Activated CD4-positive, alpha-beta T cell treated with anti-CD3 and anti-CD28 coated beads, Interleukin-2, Interleukin-6, amounts not matched to agents 100 ng/mL and 50 ng/mL, durations not matched to agents 16 hours and 8 hours (primary cell): ENCODE data around the gene APBB3.

Experiments used
- DNase-seq: peaks from one replicate; pipeline ENCODE4 v3.0.0-alpha.2; 2020

The APBB3 gene

DNA sequence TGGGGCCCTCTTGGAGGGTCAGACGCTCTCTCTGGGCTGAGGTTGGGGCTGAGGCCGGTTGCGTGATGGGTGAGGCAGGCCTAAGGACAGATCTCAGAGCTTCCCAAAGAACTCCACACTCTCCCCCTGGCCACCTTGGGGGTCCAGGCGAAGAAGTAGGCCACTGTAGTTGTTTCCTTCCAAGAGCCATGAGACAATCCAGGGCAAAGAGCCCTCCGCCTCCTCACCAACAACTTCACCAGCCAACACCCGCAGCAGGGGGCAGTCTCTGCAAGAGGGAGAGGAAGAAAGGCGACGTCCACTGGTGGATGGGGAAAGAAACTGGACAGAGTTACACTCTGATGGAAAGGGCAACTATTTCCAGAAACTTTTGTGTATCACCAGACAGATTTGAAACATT lies 10.9 kb upstream of the APBB3 start:
- no peak for DNase-seq

DNA sequence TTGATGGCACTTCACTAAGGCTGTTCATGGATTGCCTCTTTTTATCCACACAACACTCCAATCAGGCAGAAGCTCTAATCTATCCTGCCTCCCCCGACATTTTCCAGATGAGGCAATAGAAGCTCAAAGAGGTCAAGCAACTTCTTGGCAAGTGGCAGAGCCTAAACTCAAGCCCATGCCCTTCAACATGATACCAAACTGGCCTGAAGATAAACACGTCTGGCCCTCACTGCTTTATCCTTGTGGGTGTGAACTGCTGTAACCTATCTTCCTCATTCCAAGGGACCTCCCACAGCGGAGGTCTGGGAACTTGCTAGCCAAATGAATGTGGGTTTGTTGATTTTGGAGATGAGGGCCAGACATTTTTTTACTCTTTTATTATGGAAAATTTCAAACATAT lies 9.8 kb upstream of the APBB3 start:
- DNase-seq: no peak

DNA sequence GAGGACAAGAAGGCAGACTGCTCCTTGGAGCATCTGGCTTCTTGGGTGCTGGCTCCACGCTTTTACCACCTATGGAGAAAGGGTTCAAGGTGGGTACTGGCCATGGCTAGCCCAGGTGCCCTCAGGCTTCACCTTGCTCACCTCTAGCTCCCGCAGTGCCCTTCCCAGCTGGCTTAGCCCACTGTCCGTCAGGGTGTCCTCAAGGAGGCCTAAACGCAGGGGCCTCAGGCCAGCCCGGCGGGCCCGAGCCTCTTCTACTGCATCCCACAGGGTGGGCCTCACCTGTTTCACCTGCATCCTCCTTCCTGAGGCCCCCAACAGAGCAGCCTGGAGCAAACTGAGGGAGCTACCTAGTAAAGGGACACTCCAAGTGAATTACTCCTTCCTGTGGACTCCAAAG lies 9.3 kb upstream of the APBB3 start:
- DNase-seq: no peak

DNA sequence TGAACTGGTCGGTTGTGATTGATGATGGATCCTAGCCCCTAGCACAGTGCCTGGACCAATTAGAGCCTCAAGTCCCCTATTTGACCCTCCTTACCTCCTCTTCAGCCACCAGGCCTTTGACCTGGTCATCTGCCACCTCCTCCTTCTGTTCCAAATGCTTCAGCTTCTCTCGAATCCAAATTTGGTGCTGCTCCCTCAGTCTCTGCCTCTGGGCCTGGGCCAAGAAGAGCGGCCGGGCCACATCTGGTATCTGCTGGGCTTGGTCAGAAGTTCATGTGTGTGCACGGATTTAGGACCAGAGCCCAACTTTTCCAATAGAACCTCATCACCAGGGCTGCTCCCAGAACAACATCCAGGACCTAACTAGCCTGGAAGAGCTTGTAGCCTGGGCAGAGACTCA lies 6.7 kb upstream of the APBB3 start:
- DNase-seq: no peak

DNA sequence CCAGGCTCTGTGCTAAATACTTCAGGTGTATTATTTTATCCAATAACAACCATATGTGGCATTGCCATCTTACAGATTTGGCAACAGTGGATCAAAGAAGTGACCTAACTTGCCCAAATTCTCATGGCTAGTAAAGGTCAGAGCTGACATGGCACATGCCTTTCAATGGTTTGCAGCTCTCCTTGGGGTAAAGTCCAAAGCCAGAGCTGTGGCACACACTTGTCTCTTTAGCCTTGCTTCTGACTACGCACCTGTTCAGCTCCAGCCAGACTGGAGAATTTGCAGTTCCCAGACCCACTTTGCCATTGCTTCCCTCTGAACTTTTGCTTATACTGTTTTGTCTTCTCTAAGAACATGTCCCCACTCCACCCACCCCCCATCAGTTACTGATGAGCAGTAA lies 6.1 kb upstream of the APBB3 start:
- DNase-seq: no peak

DNA sequence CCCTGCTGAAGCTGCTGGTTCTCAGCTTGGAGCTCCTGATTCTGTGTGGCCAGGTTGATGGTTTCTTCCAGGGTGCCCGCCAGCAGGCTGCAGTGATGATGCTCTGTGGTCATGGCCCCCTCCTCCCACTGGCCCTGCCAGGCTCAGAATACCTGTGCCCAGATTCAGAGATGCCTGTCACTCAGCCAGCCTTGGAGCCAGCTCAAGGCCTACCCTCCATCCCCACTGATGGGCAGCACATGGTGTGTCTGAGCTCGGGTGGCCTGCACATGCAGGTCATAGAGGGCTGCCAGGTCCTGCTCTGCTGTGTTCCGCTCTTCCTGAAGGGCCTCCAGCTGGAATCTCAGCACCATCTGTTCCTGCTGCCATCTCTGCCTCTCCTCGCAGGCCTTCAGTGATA lies 5.7 kb upstream of the APBB3 start:
- DNase-seq: no peak

DNA sequence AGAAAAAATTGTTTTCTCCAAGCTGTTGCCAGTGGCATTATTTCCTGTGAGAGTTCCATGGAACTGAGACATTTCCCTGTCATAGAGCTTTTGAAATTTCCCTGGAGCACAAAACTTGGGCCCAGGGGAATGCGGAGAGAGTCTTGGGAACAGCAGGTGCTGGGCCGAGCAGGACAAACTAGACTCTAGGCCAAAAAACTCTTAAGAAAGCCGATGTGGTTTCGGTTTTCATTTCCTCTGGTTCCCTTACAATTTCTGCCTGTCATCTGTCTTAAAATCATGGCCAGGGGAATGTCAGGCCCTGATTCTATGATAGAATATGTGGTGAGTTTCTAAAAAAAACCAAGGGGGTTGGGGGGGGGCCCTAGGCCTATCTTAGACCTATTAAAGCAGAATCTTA lies 4.8 kb upstream of the APBB3 start:
- DNase-seq: no peak

DNA sequence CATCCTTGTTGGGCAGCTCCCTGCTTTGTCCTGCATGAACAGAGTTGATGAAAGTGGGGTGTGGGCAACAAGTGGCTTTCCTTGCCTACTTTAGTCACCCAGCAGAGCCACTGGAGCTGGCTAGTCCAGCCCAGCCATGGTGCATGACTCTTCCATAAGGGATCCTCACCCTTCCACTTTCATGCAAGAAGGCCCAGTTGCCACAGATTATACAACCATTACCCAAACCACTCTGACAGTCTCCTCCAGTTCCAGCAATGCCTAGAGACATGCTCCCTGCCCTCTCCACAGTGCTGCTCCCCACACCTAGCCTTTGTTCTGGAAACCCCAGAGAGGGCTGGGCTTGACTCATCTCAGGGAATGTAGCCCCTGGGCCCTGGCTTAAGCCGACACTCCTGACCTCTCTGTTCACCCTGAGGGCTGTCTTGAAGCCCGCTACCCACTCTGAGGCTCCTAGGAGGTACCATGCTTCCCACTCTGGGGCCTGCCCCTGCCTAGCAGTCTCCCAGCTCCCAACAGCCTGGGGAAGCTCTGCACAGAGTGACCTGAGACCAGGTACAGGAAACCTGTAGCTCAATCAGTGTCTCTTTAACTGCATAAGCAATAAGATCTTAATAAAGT lies 4.2 kb upstream of the APBB3 start:
- DNase-seq: no peak

DNA sequence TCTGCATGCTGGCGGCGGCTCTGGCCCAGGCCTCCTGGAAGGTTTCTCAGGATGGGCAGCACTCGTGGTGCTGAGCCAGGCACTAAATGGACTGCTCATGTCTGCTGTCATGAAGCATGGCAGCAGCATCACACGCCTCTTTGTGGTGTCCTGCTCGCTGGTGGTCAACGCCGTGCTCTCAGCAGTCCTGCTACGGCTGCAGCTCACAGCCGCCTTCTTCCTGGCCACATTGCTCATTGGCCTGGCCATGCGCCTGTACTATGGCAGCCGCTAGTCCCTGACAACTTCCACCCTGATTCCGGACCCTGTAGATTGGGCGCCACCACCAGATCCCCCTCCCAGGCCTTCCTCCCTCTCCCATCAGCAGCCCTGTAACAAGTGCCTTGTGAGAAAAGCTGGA lies 3.5 kb upstream of the APBB3 start:
- DNase-seq: no peak

DNA sequence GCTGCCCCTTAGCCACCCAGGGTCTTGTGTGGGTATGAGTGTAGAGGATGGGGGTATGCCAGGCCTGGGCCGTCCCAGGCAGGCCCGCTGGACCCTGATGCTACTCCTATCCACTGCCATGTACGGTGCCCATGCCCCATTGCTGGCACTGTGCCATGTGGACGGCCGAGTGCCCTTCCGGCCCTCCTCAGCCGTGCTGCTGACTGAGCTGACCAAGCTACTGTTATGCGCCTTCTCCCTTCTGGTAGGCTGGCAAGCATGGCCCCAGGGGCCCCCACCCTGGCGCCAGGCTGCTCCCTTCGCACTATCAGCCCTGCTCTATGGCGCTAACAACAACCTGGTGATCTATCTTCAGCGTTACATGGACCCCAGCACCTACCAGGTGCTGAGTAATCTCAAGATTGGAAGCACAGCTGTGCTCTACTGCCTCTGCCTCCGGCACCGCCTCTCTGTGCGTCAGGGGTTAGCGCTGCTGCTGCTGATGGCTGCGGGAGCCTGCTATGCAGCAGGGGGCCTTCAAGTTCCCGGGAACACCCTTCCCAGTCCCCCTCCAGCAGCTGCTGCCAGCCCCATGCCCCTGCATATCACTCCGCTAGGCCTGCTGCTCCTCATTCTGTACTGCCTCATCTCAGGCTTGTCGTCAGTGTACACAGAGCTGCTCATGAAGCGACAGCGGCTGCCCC lies 2.9 kb upstream of the APBB3 start:
- no peak for DNase-seq

DNA sequence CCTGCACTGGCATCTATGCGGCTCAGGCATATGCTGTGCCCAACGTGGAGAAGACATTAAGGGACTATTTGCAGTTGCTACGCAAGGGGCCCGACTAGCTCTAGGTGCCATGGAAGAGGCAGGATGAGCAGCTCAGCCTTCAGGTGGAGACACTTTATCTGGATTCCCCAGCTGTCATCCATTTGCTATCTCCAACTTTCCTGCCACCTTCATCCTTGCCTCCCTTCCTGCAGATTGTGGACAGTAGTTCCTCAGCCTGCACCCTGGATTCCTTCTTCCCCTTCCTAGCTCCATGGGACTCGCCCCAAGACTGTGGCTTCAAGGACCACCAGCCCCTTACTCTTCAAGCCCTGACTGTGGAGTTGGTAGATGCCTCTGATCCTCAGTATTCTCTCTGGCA lies 2.3 kb upstream of the APBB3 start:
- no peak for DNase-seq

DNA sequence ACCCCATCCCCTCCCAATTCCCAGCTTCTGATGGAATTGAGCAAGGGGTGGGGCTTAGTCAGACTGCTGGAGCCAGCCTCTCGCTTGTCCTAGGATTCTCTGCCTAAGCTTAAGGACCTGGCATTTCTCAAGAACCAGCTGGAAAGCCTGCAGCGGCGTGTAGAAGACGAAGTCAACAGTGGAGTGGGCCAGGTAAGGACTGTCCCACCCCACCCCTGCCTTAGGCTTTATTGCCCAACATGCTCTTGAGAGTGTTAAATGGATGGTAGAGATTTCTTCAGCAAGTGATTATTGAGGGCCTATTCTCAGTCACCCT lies 1.3 kb upstream of the APBB3 start:
- DNase-seq: no peak

DNA sequence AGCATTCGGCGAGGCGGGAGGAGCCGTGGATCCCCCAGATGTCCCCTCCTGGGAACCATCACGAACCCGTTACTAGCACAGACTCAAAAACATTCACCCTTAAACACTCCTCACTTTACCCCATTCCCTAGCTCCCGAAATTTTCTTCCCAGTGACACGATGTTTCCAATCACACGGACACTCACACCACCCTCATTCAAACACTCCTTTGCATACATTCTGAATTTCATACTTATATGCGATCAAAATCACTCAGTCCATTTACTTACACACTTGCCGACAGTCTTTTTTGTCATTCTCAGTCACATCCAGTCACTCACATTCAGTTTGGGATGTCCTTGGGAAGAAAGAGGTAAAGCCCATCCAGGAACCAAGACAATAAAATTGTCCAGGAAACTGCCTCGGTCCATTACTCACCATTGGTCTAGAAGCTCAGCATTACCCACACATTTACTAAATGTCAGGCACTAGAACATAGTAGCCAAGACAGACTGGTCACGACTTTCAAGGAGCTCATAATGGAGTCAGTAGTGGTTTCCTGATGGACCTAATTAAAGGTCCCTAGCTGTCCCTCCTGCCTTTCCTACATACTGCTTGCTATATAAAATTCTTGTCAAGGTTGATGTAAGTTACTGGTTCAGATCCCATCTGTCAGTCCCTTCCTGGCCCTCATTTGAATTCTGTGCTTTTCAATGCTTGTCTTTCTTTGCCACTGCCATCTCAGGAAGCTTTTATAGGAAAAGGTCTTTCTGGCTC lies 804 bp upstream of the APBB3 start:
- DNase-seq: no peak

DNA sequence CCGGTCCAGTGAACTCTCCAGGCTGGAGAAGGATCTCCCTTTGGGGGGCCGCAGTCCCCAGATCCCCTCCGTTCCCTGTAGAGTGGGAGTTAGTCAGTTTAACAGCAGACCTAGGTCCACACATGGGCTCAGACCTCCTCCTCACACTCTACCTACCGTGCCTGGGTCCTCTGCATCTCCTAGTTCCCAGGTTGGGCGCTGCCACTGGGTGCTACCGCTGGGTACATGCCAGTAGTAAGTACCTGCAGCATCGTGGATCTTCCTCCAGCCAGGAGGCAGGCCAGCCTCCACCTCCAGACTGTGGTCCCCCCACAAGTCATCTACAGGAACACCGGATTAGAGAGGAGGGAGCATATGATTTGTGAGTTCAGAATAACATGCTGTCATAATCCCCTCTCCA lies 802 bp downstream of the APBB3 start:
- no peak for DNase-seq

DNA sequence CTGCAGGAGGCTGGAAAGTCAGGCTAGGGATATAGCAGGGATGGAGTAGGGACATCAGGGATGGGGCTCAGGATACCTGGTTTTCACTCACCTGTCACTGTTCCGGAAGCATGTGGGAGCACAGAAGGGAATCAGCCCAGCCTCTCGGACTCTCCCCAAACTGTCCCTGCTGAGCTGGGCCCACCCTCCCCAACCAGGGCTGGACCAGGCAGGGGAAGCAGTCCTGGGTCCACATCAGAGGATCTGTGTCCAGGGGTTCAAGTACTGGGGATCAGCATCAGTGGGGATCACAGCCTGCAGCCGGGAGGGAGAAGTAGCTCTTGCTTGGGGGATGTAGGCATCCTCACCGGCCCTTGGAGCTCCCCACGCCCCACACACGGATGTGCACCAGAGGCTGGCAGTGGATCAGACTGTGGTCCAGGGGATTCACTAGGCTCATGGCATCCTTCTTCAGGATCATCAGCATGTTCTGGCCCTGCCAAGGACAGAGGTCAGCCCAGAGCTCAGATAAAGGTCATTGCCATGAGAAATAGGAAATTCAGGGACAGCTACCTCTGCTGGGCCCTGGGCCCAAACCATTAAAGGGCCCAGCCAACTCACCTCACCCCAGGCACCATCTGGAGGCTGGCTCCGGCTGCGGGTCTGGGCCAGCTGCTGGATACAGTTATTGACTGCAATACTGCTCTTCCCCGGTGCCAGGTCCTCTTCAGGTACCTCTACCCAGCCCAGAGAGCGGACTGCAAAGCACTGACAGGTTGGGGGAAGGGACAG lies 2.5 kb downstream of the APBB3 start:
- DNase-seq: no peak

DNA sequence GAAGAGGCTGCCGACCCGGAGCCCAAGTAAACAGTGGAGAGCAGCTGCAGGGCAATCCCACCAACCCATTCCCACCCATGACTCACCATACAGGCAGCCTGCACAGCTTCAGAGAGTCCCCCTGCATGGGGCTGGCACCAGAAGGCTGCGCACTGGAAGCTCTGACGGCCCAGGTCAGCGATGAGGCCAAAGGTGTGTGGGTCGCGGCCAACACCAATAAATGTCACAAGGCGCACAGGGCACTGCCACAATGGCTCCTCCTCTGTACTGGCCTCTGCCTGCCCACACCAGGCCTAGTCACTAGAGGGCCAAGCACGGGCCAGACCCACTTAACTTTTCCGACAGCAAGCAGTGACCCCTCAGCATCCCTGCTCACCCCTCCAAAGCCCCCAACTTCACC lies 4.2 kb downstream of the APBB3 start:
- no peak for DNase-seq

DNA sequence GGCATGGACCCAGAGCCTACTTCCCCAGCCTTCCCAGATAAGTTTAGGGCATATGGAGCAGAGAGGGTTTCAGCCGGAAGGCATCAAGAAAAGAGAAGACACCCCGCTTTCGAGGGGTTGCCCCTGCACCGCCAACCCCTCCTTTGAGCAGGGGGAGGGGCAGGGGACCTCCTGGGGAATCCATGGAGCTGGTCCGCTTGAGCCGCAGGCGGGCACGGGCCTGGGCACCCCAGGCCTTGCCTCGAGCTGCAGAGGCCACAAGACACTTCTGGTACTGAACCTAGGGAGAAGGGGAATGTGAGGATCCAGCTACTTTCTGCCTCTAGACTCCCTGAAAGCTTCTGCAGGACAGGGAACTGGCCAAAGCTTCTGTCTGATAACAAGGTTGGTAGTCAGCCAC lies 5.9 kb downstream of the APBB3 start:
- no peak for DNase-seq

DNA sequence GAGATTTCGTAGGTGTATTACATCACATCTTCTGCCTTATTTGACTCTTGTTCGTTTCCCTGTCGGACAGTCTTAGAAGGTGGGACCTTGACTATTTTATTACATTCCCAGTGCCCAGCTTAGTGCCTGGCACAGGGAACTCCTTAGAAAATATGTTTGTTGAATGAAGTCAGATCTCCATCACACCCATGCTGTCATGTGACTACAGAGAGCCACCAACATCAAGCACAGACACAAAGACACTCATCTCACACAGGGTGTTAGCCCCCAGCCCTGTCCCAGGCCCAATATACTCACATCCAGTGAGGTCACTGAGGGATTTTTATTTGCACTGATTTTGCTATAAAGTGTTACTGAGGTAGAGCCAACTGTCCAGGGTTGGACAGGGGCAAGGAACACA lies 6.4 kb downstream of the APBB3 start:
- DNase-seq: no peak

DNA sequence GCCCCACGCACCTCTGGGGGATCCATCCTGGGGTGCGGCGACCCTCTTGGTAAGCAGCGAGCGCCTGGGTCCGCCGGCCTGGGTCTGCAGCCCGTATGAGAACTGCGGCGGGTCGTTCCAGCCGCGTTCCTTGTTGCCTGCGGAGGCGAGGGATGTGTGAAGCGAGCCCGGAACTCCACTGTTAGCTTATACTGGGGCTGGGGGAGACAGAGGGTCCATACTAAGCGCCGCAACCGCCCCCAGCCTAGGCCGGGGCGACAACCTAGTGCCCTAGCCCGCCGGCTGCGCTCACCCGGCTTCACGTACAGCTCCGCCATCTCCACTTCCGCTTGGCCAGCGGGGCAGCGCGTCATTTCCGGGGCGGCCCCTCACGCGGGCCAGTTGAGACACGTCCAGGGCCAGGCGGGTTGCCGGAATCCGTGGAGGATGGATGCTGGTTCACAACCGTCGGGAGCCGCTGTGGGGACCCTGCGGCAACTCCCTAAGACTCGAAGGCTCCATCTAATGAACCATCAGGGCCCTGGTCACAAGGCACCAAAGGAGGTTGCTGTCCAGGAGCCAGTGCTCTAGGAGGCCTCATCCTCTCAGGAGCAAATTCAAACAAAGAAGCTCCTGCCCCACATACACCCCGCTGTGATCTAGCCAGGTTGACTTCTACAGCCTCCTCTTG lies 7.1 kb downstream of the APBB3 start, which contains the start of gene SRA1:
Gene SRA1 (minus strand): TSS at position 338 of the 670 bp plus-strand sequence. CDS start 21 bp downstream, at position 317.
- DNase-seq: peak; percentile 94

DNA sequence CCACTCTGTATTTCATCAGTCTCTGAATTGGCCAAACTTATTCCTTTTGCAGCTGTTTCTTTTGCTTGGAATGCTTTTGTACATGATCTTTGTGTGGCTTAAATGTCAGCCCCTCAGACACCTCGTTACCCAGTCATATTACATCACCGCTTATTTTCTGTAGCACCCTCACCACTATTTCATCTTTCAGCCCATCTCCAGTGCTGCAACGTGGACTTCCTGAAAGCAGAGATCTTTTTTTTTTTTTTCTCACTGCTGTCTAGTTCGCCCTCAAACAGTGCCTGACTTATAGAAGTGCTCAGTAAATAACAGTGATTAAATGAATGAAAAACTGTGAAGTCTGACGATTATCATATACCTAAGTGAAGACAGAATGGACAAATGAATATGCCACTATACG lies 8.0 kb downstream of the APBB3 start:
- DNase-seq: no peak

DNA sequence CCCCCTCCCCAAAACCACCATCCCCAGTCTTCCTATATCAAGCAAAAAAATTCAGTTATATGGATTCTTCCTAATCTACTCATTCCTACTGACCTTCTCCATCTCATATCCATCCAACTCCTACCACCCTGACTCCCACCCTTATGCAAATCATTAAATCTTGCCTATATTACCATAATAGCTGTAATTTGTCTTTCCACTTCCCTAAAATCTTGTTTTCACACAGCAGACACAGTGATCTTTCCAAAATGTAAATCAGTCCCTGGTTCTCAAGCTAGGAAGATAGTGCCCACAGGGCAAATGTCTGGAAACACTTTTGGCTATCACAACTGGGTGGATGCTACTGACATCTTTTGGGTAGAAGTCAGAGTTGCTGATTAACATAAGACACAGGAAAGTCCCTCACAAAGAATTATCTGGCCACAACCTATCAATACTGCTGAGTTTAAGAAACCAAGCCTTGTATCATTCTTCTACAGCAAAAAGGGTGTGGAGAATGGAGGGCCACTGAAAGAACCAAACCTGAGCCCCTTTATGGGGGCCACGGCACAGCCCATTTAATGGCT lies 8.6 kb downstream of the APBB3 start:
- DNase-seq: no peak

DNA sequence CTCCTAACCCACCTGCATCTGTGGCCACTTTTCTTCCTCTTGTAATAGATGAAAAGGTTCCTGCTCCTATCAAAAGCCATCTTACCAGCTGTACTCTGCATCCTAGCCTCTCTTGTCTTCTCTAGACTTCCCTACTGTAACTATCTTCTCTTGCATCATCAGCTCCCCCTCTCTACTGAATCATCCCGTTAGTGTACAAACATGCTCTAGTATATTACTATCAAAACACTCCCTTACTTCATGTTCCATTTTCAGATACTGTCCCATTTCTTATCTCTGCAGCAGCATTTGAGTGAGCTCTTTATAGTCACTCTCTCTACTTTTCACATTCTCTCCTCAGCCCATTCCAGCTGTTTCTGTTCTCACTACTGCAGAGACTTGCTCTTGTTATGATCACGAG lies 9.9 kb downstream of the APBB3 start:
- no peak for DNase-seq

DNA sequence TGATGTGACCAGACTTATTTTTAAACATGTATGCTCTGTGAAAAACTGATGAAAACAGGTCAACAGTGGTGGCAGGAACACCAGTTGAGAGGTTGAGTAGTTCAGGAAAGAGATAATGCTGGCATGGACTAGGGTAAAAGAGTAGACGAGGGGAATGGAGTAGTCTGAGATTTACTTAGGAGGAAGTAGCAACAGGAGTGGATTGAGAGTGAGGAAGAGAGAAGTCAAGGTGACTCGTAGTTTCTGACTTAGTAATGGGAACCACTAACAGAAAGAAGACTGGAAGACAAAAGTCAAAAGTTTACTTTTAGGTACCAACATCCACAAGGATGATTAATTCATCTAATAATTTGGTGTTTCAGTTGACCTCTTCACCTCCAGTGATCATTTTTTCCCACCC lies 10.7 kb downstream of the APBB3 start:
- peak; percentile 48 for DNase-seq
